Endothelial cell of umbilical vein (primary cell): Measurements from ENCODE around the gene ZNF740. TPM values are rescaled to one million over a fixed set of nuclear protein-coding genes. Genes with fewer than 3 reads are reported as not detected.
A peak's percentile ranks its signal among the peaks of the same experiment; 100 is the strongest.

Source experiments
- BruUV-seq: library from RNA; stranded (reverse); fragments of 400-500 nt; replicated peaks from 2 replicates; lab custom pipeline; 2021; lab: Mats Ljungman, UMichigan
- CTCF ChIA-PET: fragments of 300-600, 350-600 bp; sonication (Branson Sonifier 250); formaldehyde crosslinking; loops from one replicate; lab custom pipeline; 2021; ENCODE audit warnings: antibody characterized with exemption, inconsistent platforms; lab: Charles Lee
- POLR2A ChIA-PET: fragments of 300-600, 350-600 bp; sonication (Branson Sonifier 250); formaldehyde crosslinking; loops from one replicate; lab custom pipeline; 2021; ENCODE audit warnings: antibody characterized with exemption, inconsistent platforms; lab: Charles Lee
- DNase-seq: peaks from one replicate; pipeline ENCODE4 v3.0.0-alpha.2; 2011; ENCODE audit warnings: low read depth, low spot score
- FAIRE-seq: peaks from 2 replicates; lab custom pipeline; 2011; peaks lifted over from hg19 to GRCh38; lab: Jason Lieb, UNC
- H2AFZ ChIP-seq: 2 replicates; pipeline ENCODE4 v1.6.0; 2012; ENCODE audit warnings: low read depth, low read length, control low read depth, inconsistent platforms
- H3K27ac ChIP-seq: 2 replicates; pipeline ENCODE4 v1.5.1; 2011; ENCODE audit warnings: low read depth, mild to moderate bottlenecking, control low read depth, low read length, moderate library complexity; ENCODE audit not compliant: insufficient read depth
- H3K27me3 ChIP-seq, 2 experiments: 2 replicates each; pipeline versions ENCODE4 v1.6.0 to v1.6.1; 2011; ENCODE audit warnings: low read length in 2 of 2, mixed read lengths in 1 of 2; ENCODE audit not compliant: control insufficient read depth in 2 of 2, insufficient read depth in 2 of 2
- H3K36me3 ChIP-seq, 2 experiments: 2 replicates in 1 of 2; 3 replicates in 1 of 2; pipeline ENCODE4 v1.5.1; 2011; ENCODE audit warnings: low read length in 2 of 2, mild to moderate bottlenecking in 1 of 2, moderate library complexity in 1 of 2; ENCODE audit not compliant: control insufficient read depth in 2 of 2, insufficient read depth in 2 of 2; ENCODE audit errors: extremely low read depth in 1 of 2
- H3K4me1 ChIP-seq: 3 replicates; pipeline ENCODE4 v1.5.1; 2011; ENCODE audit warnings: mild to moderate bottlenecking, low read length; ENCODE audit not compliant: control insufficient read depth, insufficient read depth; ENCODE audit errors: extremely low read depth
- H3K4me2 ChIP-seq: 2 replicates; pipeline ENCODE4 v1.6.1; 2011; ENCODE audit warnings: low read length, control low read depth, mixed read lengths; ENCODE audit not compliant: insufficient read depth
- H3K4me3 ChIP-seq, 3 experiments: fragments of 200-600 bp in 1 of 3; sonication (generic), shearing (Covaris generic) in 1 of 3; replicated peaks in 1 of 3; 2 replicates each; pipeline ENCODE4 v1.5.1; 2011 to 2016; ENCODE audit warnings: control low read depth in 3 of 3, low read length in 3 of 3, mild to moderate bottlenecking in 2 of 3, inconsistent platforms in 1 of 3, low read depth in 1 of 3, moderate library complexity in 1 of 3; ENCODE audit not compliant: insufficient read depth in 1 of 3
- H3K79me2 ChIP-seq: 2 replicates; pipeline ENCODE4 v1.6.0; 2012; ENCODE audit warnings: low read length, inconsistent platforms; ENCODE audit not compliant: control insufficient read depth, insufficient read depth
- H3K9ac ChIP-seq: replicated peaks from 2 replicates; pipeline ENCODE3; 2011; ENCODE audit warnings: low read length, control low read depth; ENCODE audit not compliant: insufficient read depth; ENCODE audit errors: extremely low read depth
- H3K9me1 ChIP-seq: replicated peaks from 3 replicates; pipeline ENCODE4 v1.6.0; 2011; ENCODE audit warnings: mild to moderate bottlenecking, low read length; ENCODE audit not compliant: control insufficient read depth, insufficient read depth; ENCODE audit errors: extremely low read depth
- H3K9me3 ChIP-seq: replicated peaks from 2 replicates; pipeline ENCODE4 v1.5.1; 2012; ENCODE audit warnings: low read length, inconsistent platforms; ENCODE audit not compliant: control insufficient read depth, insufficient read depth
- H4K20me1 ChIP-seq: replicated peaks from 2 replicates; pipeline ENCODE3; 2011; ENCODE audit warnings: mild to moderate bottlenecking, low read length; ENCODE audit not compliant: control insufficient read depth, insufficient read depth; ENCODE audit errors: extremely low read depth
- FOS ChIP-seq: IDR thresholded peaks from 2 replicates; pipeline ENCODE4 v1.6.1; 2011; ENCODE audit warnings: mild to moderate bottlenecking, low read length, moderate library complexity, borderline replicate concordance; ENCODE audit not compliant: insufficient read depth
- GATA2 ChIP-seq: IDR thresholded peaks from 2 replicates; pipeline ENCODE4 v1.7.0; 2011; ENCODE audit warnings: low read depth, mild to moderate bottlenecking, moderate library complexity, mixed read lengths, low read length; ENCODE audit not compliant: insufficient read length, insufficient read depth
- POLR2A ChIP-seq: IDR thresholded peaks from 2 replicates; pipeline ENCODE4 v1.6.1; 2012; ENCODE audit warnings: low read depth, mild to moderate bottlenecking, control low read depth, low read length
- POLR2AphosphoS5 ChIP-seq: IDR thresholded peaks from 2 replicates; pipeline ENCODE4 v1.6.1; 2012; ENCODE audit warnings: low read depth, mild to moderate bottlenecking, control low read depth, low read length, moderate library complexity; ENCODE audit not compliant: insufficient read depth
- dilution Hi-C: fragments of 300-500 bp; cut with MboI; formaldehyde crosslinking; loops from one replicate; pipeline ENCODE4 v1.15.0; 2019; ENCODE audit warnings: low sequenced_read_pairs; ENCODE audit not compliant: extremely low pct_ligation_motif_present
- intact Hi-C: fragments of 100-400 bp; cut with micrococcal nuclease; formaldehyde crosslinking; loops from one replicate; pipeline ENCODE4 v1.10.0; 2022
- polyA plus RNA-seq, 4 experiments: library from polyadenylated mRNA; depleted of rRNA in 3 of 4; stranded (reverse) in 3 of 4; unstranded in 1 of 4; fragments of >200 nt; gene quantifications; 2 replicates each; pipeline versions ENCODE4 v1.2.1 to v1.2.3, GENCODE V29; 2011 to 2012; ENCODE audit warnings: missing spikeins in 1 of 4
- total RNA-seq: library from RNA; stranded (reverse); gene quantifications from 2 replicates; pipeline ENCODE4 v1.2.3, GENCODE V29; 2021
- TF ChIP-seq, protein P1 (sequence below): IDR thresholded peaks from 2 replicates; pipeline ENCODE4 v1.6.1; 2011; ENCODE audit not compliant: insufficient read depth, insufficient read length

Gene ZNF740
- total and polyA plus RNA-seq, 2 donors (not counting 3 experiments of a cell fraction or from before 2014, with no cell fraction given), result 10.5 to 38.1 TPM

GRCh38 chr12:53219956-53220693 lies 39.6 kb downstream of the ZNF740 start:
- FAIRE-seq (peak; percentile 28), DNase-seq (peak; percentile 79)
- Histone ChIP-seq H3K4me2 (peak overlapping the region; percentile 75), H3K36me3 (no peaks in the 10 kb centered on the region), H2AFZ (peak overlapping the region; percentile 93), H3K27me3 (no peaks in the 10 kb centered on the region), H3K27ac (no peak overlapping the region), H4K20me1 (no peaks in the 10 kb centered on the region), H3K79me2 (no peaks in the 10 kb centered on the region), H3K9me1 (no peaks in the 10 kb centered on the region), H3K9me3 (no peaks in the 10 kb centered on the region), H3K9ac (peak overlapping the region; percentile 40), H3K4me1 (peaks cover 55% of the 10 kb centered on the region), H3K4me3 (peak overlapping the region; percentile 45 to 66 (median 63))
- intact Hi-C loops, result loop anchor here (2.0 to 5.0 kb wide), 3 partner anchors 75 to 282 kb away; partner anchors contain the start of genes AAAS, PFDN5 and TARBP2
- no TSS peak for BruUV-seq
- ChIA-PET CTCF (interaction anchor here (1.0 to 4.2 kb wide), 19 partner anchors 10 to 201 kb away, joined by 3 to 29 read pairs (median 4); partner anchors contain the start of genes AAAS, ESPL1, MYG1 and PFDN5), POLR2A (interaction anchor here (0.6 kb wide), 2 partner anchors 17 to 25 kb away, joined by 3 to 4 read pairs; no protein-coding TSS in a partner anchor)
- dilution Hi-C loops, result no loop called here
- TF ChIP-seq POLR2A, result peak; percentile 58
- no peak for TF ChIP-seq FOS
- peak; percentile 14 for TF ChIP-seq POLR2AphosphoS5
- TF ChIP-seq, protein P1, sequence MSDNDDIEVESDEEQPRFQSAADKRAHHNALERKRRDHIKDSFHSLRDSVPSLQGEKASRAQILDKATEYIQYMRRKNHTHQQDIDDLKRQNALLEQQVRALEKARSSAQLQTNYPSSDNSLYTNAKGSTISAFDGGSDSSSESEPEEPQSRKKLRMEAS, result no peak
- TF ChIP-seq GATA2, result no peak
